ENCODE data around the gene CNOT9. TPM values are rescaled to one million over a fixed set of nuclear protein-coding genes. Genes with fewer than 3 reads are reported as not detected.

The CNOT9 gene, protein sequence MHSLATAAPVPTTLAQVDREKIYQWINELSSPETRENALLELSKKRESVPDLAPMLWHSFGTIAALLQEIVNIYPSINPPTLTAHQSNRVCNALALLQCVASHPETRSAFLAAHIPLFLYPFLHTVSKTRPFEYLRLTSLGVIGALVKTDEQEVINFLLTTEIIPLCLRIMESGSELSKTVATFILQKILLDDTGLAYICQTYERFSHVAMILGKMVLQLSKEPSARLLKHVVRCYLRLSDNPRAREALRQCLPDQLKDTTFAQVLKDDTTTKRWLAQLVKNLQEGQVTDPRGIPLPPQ
- total RNA-seq (2022; extraction: Qiagen RNA extraction) = 39.2 to 43.7 TPM (median 41.6 TPM) in 5 replicates

DNA sequence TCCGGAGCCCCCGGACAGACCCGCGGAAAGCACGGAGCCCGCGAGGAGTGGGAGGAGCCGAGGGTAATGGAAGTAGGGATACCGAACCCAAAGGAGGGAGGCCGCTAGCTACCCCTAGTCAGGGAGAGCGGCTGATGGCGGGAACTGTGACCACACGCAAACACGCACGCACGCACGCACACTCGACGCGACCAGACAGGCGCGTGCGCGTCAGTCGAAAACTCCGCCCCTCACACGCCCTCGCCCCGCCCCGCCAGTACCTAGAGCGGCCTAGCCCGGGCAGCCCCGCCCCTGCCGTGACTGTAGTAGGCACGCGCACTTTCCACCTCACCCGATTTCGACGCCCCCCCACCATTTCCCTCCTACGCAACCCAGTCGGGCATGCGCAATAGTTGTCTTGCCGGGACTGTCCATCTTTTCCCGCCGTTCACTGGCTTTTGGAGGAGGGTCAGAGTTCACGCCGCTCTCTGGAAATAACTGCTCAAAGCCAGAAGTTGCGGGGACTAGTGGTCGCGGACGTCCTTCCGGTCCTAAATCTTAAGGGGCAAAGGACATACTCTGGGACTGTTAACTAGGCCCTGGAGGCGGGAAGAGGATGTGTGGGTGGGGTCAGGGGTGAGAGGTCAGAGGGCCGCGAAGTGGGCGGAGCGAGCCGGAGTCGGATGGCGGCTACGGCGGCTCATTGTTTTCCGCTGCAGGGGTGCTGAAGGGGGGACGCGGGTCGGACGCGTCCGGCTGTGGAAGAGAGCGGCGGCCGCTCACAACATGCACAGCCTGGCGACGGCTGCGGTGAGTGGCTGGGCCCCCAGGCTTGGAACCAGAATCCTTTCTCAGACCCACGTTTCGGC is at the start of gene CNOT9, which contains the start of gene USP37:
TSS of gene CNOT9 (plus strand) at position 650 of the 848 bp plus-strand sequence. CDS start at position 766, 116 bp downstream.
TSS of gene USP37 (minus strand) at position 162 of the 848 bp plus-strand sequence. CDS start 9,698 bp downstream, outside the sequence.

DNA sequence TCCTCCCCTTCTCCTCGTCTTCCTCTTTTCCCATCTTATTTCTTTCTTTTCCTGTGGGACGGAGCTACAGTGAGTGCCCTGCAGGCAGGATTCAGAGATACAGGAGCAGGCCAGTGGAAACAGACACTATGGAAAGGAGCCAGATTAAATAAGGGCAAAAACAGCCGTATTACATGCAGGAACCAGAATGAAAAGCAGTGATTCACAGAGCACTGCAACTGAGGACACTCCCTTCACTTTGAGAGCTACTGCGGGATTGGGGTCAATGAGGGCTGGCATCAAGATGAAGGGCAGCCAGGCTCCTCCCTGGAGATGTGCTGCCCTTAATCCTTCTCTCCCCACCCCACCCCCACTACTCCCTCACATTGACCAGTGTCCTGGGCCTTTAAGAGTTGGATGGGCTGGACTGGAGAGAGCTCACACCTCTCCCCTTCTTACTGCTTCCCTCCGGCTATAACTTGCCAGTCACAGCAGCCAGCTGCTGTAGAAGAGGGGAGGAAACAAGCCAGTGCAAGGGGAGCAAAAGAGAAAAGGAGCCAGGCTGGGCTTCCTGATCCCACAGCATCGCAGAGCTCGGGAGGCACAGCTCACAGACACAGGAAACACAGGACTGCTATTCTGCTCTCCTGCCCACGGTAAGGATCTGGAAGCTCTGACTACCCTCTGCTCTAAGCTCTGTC is 38.9 kb downstream of the CNOT9 start, which contains the start of gene PLCD4:
TSS of gene PLCD4 (plus strand) at position 464 of the 680 bp plus-strand sequence. CDS start 7,841 bp downstream, outside the sequence.

Other genes with a start within 250 kb of the CNOT9 start
- 0.13 to 0.20 TPM in 2 of 5 replicates, not detected in the others for gene CATIP, start 212.0 kb upstream of the CNOT9 start, total RNA-seq (2022; extraction: Qiagen RNA extraction)
- gene SLC11A1, start 186.6 kb upstream of the CNOT9 start, total RNA-seq (2022; extraction: Qiagen RNA extraction) = 0.11 to 0.26 TPM (median 0.15 TPM) in 5 replicates
- gene CTDSP1, start 169.0 kb upstream of the CNOT9 start, total RNA-seq (2022; extraction: Qiagen RNA extraction) = 57.3 to 73.2 TPM (median 71.0 TPM) in 5 replicates
- 0.13 to 0.51 TPM (median 0.21 TPM) in 5 replicates for gene VIL1, start 149.7 kb upstream of the CNOT9 start, total RNA-seq (2022; extraction: Qiagen RNA extraction)
- gene USP37, start 488 bp upstream of the CNOT9 start, total RNA-seq (2022; extraction: Qiagen RNA extraction) = 4.3 to 6.4 TPM (median 4.9 TPM) in 5 replicates
- 0.29 to 0.56 TPM (median 0.39 TPM) in 5 replicates for gene PLCD4, start 39.1 kb downstream of the CNOT9 start, total RNA-seq (2022; extraction: Qiagen RNA extraction)
- gene ZNF142, start 90.8 kb downstream of the CNOT9 start, total RNA-seq (2022; extraction: Qiagen RNA extraction) = 12.7 to 19.0 TPM (median 17.1 TPM) in 5 replicates
- gene BCS1L, start 90.8 kb downstream of the CNOT9 start, total RNA-seq (2022; extraction: Qiagen RNA extraction) = 40.0 to 53.1 TPM (median 43.5 TPM) in 5 replicates
- 50.2 to 55.3 TPM (median 51.5 TPM) in 5 replicates for gene RNF25, start 103.2 kb downstream of the CNOT9 start, total RNA-seq (2022; extraction: Qiagen RNA extraction)
- 9.1 to 12.7 TPM (median 12.4 TPM) in 5 replicates for gene STK36, start 103.2 kb downstream of the CNOT9 start, total RNA-seq (2022; extraction: Qiagen RNA extraction)
- gene TTLL4, start 142.0 kb downstream of the CNOT9 start, total RNA-seq (2022; extraction: Qiagen RNA extraction) = 24.1 to 32.8 TPM (median 24.6 TPM) in 5 replicates
- gene CYP27A1, start 213.3 kb downstream of the CNOT9 start, total RNA-seq (2022; extraction: Qiagen RNA extraction) = 0.14 to 0.16 TPM (median 0.15 TPM) in 3 of 5 replicates, not detected in the others

All from A549 treated with Mapracorat at 1 μM for 4 hours (cell line).